Head of caudate nucleus (tissue), 42 donors: ENCODE data around the gene B4GALT7.

ENCODE experiments used
- DNase-seq, 42 donors: peaks; one replicate each; pipeline versions ENCODE4 v3.0.0 to v3.0.0-alpha.2; 2020 to 2021; ENCODE audit warnings: mixed read lengths in 7 of 42
- intact Hi-C: fragments of 100-400 bp; cut with DNase I; formaldehyde crosslinking; loops from one replicate; pipeline ENCODE4 v1.15.0; 2022

B4GALT7 gene

DNA sequence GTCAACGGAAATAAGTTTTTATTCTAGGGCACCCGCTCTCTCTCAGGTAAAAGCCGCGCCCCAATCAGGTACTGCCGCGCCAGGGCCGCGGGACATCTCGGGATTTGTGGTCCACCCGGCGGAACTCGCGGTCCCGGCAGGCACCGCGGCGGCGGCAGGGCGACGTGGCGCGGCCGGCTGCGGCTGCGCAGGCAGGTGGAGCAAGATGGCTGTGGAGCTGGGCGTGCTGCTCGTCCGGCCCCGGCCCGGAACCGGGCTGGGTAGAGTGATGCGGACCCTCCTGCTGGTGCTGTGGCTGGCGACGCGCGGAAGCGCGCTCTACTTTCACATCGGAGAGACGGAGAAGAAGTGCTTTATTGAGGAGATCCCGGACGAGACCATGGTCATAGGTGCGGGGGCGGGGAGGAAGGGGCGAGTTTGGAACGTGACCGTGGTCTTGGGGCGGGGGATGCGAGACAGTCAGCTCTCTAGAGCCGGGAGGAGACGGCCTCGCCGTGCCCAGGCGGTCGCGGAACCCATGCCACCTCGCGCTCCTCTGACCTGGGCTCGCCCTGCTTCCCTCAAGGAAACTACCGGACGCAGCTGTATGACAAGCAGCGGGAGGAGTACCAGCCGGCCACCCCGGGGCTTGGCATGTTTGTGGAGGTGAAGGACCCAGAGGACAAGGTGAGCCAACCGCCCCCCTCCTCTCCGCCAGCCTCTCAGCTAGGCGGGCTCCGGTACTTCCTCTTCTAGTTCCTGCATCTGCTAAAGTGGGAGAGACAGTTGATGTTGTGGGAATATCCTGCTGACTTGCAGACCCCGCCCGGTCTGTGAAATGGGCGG lies 7.7 kb upstream of the B4GALT7 start, which contains the start of gene TMED9:
Gene TMED9 (plus strand): TSS at position 194 of the 825 bp plus-strand sequence. CDS start 12 bp downstream, at position 206.
- DNase-seq = peak; percentile 70 to 95 (median 88)
- intact Hi-C loops = loop anchor here (5.0 kb wide), 1 partner anchor 40 kb away; the partner anchor contains the start of gene FAM193B

DNA sequence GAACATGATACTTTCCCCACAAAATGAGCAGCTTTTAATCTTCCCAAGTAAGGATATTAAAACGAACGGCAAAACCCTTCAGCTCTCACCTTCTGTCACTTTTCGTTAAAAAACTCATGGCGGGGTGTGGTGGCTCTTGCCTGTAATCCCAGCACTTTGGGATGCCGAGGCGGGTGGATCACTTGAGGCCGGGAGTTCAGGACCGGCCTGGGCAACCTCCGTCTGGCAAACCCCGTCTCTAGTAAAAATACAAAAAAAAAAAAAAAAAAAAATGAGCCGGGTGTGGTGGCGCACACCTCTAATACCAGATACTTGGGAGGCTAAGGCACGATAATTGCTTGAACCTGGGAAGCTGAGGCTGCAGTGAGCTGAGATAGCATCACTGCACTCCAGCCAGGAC lies 7.0 kb upstream of the B4GALT7 start:
- intact Hi-C loops = loop anchor here (5.0 kb wide), 1 partner anchor 41 kb away; the partner anchor contains the start of gene FAM193B
- DNase-seq = peak in 1 of 42 donors; percentile 31

DNA sequence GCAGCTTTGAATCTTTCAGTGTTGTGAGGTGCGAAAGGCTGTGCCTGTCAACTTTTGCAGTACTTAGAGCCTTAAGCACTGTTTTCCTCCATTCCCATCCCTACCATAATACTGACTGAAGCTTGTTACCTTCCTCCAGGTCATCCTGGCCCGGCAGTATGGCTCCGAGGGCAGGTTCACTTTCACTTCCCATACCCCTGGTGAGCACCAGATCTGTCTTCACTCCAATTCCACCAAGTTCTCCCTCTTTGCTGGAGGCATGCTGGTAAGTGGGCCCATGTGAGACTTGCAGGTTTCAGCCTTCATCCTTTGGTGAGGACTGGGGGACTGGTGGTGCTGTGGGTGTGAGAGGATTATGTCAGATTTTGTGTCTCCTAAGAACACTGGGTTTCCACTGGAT lies 6.4 kb upstream of the B4GALT7 start:
- DNase-seq = peak in 1 of 42 donors; percentile 22
- intact Hi-C loops = loop anchor here (5.0 kb wide), 1 partner anchor 41 kb away; the partner anchor contains the start of gene FAM193B

DNA sequence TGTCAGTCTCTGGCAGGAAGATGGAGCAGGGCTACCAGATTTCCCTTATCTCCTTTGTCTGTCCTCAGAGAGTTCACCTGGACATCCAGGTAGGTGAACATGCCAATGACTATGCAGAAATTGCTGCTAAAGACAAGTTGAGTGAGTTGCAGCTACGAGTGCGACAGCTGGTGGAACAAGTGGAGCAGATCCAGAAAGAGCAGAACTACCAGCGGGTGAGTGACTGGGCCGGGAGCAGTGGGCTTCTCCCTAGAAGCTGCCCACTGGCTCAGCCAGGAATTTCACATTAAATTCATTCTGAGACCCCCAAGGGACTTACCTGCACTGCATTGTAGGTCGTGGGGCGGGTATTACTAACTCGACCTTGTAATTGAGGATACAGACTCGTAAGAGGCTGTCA lies 5.9 kb upstream of the B4GALT7 start:
- intact Hi-C loops = loop anchor here (5.0 kb wide), 1 partner anchor 42 kb away; the partner anchor contains the start of gene FAM193B

DNA sequence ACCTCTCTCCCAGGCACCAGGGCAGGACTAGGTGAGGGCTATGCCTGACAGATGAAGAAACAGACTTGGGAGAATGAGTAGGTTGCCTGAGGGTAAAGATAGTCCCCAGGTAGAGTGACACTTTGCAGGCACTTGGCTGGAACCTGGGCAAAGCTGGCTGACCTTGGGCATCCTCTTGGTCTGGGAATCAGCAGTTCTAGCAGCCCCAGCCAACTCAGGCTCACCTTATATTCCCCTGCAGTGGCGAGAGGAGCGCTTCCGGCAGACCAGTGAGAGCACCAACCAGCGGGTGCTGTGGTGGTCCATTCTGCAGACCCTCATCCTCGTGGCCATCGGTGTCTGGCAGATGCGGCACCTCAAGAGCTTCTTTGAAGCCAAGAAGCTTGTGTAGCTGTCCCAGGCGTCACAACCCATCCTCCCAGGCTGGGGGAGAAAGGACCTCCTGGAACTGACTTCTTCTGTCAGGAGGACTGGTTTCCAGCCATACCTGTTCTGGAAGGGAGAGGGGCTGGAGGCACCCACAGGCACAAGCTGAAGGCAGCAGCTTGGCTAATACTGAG lies 4.8 kb upstream of the B4GALT7 start:
- intact Hi-C loops = no loop called here
- DNase-seq = no peak

More for the DNA sequence above, 5.9 kb upstream of the B4GALT7 start:
- DNase-seq = peak in 1 of 42 donors; percentile 2

DNA sequence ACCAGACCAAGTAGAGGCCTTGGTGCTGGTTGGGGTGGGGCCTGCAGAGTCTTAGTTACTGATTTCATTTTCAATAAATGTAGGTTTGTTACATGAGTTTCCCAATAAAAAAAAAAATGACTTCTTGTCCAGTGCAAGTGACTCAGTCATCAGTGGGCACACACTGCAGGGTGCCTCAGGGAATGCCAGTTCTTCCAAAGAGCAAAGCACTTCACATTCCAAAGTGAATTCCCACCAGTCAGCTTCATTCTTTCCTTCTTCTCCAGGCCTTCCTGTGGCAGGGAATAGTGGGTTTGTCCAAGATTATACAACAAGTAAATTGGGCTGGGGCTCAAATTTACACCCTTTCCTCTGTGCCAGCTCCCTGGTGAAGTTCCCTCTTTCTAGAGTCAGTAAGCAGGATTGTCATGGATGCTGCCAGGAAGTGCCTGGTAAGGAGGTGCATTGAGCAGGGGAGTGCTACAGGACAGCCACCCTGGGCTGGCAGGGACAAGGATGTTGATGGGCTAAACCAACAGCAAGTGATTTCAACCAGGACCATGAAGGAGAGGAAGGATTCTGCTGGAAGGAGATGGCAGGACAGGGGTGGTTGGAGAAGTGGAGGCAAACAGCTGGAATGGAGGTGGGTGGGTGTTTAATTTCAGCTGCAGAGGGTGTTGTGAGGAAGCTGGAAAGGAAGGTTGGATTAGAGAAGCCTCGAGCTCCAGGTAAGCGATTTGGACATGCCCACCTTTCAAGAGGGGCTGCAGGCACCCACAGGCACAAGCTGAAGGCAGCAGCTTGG lies 3.7 kb upstream of the B4GALT7 start:
- peak in 1 of 42 donors; percentile 4 for DNase-seq
- intact Hi-C loops = no loop called here

DNA sequence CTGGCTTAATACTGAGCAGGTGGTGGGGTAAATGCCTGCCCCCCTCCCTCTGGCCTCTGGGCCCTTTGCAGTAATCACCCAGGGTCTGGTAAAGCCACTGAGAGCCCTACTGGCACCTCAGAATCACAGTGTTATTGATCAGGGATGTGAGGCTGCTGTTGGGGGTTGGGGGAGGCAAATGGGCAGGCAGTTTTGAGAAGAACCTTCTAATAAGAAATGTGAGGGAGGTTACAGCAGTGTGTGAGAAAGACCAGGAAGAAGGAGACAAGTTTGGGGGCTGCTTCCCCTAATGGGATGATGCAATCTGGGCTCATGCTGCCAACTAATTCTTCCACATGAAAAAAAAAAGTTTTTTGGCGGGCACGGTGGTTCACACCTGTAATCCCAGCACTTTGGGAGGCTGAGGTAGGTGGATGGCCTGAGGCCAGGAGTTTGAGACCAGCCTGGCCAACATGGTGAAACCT lies 3.1 kb upstream of the B4GALT7 start:
- intact Hi-C loops = no loop called here

DNA sequence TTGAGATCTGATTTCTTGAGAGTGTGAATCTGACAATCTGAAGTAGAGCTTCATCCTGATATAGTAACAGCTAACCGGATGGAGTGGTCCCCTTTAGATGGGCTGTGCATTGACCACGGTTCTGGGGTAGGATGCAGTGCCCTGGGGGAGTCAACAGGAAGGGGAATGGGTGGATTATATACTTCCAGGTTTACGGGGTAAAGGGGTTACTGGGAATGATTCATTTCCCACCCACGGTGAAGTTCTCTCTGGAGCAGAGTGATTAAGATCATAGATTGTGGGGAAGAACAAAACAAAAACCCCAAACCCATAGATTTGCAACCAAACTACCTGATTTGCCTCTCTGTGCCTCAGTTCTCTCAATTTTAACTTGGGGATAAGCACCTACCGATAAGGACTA lies 1.5 kb upstream of the B4GALT7 start:
- peak in 8 of 42 donors; percentile 23 to 57 (median 34) for DNase-seq
- intact Hi-C loops = no loop called here

More for the DNA sequence above, 3.1 kb upstream of the B4GALT7 start:
- DNase-seq = peak in 1 of 42 donors; percentile 19

DNA sequence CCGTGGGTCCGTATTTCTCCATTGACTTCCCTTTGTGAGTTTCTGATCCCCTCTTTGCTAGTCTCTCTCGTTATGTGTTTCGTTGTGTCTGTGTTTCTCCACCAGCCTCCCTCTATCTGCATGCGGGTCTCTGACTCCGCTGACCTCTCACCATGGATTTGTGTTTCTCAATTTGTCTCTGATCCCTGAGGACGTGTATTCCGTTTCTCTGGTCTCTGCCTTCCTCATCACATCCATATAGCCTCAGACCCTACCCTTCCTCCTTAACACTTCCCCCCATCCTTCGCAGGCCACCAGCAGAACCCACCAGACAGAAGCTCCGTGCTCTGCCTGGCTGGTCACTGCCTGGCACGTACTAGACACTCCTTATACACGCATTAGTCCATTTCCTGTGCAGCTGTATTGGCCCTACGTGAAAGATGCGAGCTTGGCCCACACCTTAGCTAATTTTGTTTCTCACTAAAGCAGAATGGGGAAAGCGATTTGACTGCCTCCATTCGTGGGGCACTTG lies 631 bp downstream of the B4GALT7 start:
- peak in 6 of 42 donors; percentile 21 to 40 (median 28) for DNase-seq

DNA sequence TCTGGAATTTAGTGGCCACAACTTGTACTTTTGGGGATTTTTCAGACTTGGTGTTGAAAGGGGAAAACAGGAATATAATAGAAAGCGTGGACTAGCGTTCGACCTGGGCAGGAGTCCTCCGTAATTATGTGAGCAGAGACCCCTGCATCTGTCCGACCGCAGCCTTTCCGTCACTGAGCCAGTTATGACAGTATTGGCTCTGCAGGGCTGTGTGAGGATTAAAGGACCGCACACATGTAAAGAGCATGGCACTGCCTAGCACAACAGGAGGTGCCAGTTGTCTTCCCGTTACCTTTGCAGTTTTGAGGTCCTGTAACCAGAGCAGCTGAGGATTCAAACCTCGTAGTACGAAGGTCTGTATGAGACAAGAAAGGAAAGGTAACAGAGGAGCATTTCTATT lies 1.2 kb downstream of the B4GALT7 start:
- DNase-seq = peak in 1 of 42 donors; percentile 41
- intact Hi-C loops = no loop called here

More for the DNA sequence above, 631 bp downstream of the B4GALT7 start:
- intact Hi-C loops = no loop called here

DNA sequence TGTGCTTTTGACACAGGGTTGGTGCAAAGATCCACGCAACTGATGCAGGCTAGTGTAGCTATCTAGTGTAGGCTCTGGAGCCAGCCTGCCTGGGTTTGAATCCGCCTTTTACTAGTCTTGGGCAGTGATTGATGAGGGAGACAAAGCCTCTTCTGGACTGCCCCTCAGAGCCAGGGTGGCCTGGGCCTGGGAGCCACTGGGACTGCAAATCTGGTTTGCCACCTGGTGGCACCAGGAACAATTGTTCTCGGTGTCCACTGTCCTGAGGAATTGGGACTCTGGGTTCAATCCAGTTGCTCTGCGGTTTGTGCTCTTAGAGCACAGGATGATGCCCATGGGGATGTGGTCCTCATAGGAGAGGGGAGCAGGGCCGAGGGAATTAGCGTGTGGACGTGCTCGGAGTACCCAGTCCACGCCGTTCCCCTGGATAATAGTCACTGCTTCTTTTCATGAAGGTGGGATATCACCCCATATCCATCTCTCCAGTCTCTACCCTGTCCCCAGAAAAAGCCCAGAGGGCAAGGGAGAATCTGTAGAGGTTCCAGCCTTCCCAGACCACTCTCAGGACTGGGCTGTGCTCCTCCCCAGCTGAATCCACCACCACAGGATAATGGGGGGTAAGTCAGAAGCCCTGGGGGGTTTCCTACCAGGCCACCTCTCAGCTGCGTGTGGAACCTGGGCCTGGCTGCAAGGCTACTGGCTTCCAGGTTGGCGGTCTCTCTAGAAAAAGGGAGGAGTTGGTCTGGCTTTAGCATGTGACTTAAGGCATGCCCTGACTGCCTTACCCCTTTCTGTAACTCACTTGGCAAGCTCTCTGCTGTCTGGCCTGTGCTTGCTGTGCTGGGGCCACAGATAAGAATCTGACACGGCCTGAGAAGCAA lies 1.9 kb downstream of the B4GALT7 start:
- intact Hi-C loops = no loop called here
- peak in 1 of 42 donors; percentile 30 for DNase-seq

DNA sequence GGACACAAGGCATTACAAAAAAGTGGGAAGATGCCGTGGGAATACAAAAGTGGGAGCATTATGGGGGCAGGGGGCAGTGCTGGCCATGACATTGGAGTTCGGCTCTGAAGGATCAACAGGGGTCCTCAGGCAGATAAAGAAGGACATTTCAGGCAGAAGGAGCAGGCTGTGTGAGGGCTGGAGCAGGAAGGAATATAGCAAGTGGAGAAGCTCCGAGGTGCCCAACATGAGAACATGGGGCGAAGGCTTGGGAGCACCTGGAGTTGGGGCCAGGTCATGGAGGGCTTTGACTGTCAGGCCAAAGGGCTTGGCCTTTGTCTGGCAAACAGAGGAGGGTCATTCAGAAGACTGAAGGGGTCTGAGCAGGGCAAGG lies 2.5 kb downstream of the B4GALT7 start:
- intact Hi-C loops = no loop called here
- no peak for DNase-seq

DNA sequence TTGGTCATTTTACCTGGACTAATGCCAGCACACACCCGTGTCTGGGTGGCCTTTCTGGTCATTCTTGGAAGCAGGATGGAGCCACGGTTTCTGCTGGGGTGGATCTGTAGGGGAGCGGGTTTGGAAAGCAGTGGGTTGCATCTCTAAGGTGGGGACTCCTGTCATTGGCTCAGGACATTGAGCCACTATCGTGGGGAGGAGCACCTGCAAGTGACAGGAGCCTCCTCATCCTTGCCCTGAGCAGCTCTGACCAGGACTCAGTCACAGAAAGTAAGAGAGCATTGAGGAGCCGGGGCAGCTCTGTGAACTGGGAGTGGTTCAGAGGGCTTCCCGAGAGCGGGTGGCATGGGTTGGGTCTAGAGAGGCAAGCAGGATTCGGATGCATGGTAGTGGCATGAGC lies 3.7 kb downstream of the B4GALT7 start:
- intact Hi-C loops = no loop called here

DNA sequence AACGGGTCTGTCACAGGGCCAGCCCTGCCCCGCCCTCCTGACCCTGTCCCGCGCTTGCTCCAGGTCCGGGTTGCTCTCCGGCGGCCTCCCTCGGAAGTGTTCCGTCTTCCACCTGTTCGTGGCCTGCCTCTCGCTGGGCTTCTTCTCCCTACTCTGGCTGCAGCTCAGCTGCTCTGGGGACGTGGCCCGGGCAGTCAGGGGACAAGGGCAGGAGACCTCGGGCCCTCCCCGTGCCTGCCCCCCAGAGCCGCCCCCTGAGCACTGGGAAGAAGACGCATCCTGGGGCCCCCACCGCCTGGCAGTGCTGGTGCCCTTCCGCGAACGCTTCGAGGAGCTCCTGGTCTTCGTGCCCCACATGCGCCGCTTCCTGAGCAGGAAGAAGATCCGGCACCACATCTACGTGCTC lies 4.2 kb downstream of the B4GALT7 start:
- DNase-seq = no peak
- intact Hi-C loops = no loop called here

More for the DNA sequence above, 3.7 kb downstream of the B4GALT7 start:
- peak in 1 of 42 donors; percentile 10 for DNase-seq

DNA sequence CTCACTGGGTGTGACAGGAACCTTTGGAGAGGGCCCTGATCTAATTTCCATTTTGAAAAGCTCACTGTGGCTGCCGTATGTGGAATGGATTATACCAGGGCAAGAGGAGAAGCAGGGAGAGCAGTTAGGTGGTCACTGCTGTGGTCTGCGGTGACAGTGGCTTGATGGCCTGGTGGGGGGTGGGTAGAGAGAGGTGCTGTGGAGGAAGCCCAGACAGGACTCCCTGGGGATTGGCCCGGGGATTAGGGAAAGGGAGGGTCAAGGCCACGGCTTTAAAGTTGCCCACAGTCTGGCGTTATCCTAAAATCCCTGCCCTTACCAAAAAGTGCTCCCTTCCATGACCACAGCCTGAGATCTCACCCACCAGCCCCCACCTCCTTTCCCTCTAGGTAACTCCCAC lies 4.7 kb downstream of the B4GALT7 start:
- peak in 1 of 42 donors; percentile 27 for DNase-seq
- intact Hi-C loops = no loop called here

DNA sequence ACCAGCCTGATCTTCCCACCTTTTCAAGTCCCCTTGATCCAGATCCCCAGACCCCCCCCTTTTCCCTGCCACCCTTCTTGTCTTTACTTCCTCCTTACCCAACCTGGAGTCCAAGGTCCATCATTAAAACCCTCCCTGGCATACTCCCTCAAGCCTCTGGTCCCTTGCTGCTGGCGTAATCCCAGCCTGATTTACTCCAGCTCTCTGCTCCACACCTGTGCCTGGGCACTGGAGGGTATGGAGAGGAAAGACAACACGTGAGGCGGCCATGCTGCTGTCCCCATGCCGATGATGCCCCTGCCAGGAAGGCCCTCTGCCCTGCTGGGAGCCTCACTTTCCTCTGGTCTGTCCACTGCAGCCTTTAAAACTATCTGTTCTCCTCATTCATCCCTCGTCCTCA lies 5.1 kb downstream of the B4GALT7 start:
- peak in 2 of 42 donors; percentile 6 to 20 for DNase-seq
- intact Hi-C loops = no loop called here

DNA sequence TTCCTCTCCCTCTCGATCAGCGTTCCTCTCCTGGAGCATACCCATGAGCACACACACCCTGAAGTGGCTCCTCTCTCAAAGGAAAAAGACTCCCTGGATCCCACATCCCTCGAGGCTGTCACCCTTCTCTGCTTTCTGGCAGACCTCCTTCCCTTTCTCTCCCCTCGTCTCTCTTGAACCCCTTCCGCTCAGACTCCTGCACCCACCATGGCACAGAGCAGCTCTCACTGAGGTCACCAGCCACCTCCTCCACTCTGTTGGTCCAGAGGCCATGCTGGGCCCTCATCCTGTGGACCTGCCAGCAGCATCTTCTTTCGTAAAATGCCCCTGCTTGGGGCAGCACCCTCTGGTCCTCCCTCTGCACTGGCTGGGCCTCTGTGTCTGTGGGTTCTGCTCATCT lies 5.7 kb downstream of the B4GALT7 start:
- peak in 3 of 42 donors; percentile 12 to 30 (median 18) for DNase-seq
- intact Hi-C loops = no loop called here
